Type B pancreatic cell (in vitro differentiated cells): ENCODE measurements around the gene COL23A1. TPM values are rescaled to one million over a fixed set of nuclear protein-coding genes. Genes with fewer than 3 reads are reported as not detected.

Source experiments
- DNase-seq: peaks from one replicate; pipeline ENCODE4 v3.0.0; 2021; ENCODE audit warnings: mixed read lengths; ENCODE audit not compliant: unreplicated experiment; ENCODE audit errors: extremely low spot score
- H3K27ac Mint-ChIP-seq: 2 replicates; pipeline ENCODE4 v1.8.0; 2021; ENCODE audit warnings: mild to moderate bottlenecking, mixed read lengths
- H3K27me3 Mint-ChIP-seq: 2 replicates; pipeline ENCODE4 v1.8.0; 2021; ENCODE audit warnings: mixed read lengths
- H3K36me3 Mint-ChIP-seq: 2 replicates; pipeline ENCODE4 v1.8.0; 2021; ENCODE audit warnings: mixed read lengths
- H3K4me1 Mint-ChIP-seq: one replicate; pipeline ENCODE4 v1.8.0; 2021; ENCODE audit warnings: mixed read lengths; ENCODE audit not compliant: unreplicated experiment
- H3K4me3 Mint-ChIP-seq: 2 replicates; pipeline ENCODE4 v1.8.0; 2021; ENCODE audit warnings: mild to moderate bottlenecking, mixed read lengths
- H3K9me3 Mint-ChIP-seq: 2 replicates; pipeline ENCODE4 v1.8.0; 2021; ENCODE audit warnings: mixed read lengths
- total RNA-seq: library from RNA; stranded (reverse); gene quantifications from 2 replicates; pipeline ENCODE4 v1.2.1, GENCODE V29; 2021; ENCODE audit warnings: low replicate concordance
- TF ChIP-seq, protein P1 (sequence below): fragments of 200-600 bp; sonication (generic); conservative IDR thresholded peaks from 2 replicates; pipeline ENCODE4 v1.5.0; 2021; ENCODE audit warnings: antibody characterized with exemption, mild to moderate bottlenecking

Gene COL23A1
- total RNA-seq, 1 donor from 2014 or later = 15.5 TPM

DNA sequence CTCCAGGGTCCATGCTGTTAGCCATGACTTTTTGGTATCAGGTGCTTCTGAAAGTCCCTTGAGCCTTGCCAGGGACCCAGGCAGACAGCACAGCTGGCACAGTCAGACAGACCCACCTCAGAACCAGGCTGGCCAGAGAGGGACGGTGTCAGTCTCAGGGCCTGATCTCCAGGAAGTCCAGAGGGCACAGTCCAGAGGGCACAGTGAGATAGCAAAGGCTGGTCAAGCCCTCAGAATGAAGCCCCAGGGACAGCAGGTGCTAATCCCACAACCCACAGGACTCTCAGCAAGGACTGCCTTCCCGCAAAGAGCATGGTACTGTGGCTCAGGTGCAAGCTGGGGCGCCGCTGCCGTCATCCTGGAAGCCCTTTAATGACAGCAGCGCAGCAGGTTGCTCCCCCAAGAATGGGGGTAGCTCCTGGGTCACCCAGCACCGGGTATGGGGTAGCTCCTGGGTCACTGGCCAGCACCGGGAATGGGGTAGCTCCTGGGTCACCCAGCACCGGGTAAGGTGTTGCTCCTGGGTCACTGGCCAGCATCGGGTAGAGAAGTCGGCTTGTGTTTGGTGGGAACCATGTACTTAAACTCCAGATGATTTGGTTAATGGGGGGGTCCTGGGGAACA lies 252.0 kb downstream of the COL23A1 start:
- DNase-seq = no peak
- Mint-ChIP-seq H3K27me3 (peaks cover 10% of the 10 kb centered on the region), H3K4me3 (no peak overlapping the region), H3K4me1 (peaks cover 28% of the 10 kb centered on the region), H3K9me3 (no peaks in the 10 kb centered on the region), H3K27ac (no peak overlapping the region), H3K36me3 (no peaks in the 10 kb centered on the region)
- TF ChIP-seq, protein P1, sequence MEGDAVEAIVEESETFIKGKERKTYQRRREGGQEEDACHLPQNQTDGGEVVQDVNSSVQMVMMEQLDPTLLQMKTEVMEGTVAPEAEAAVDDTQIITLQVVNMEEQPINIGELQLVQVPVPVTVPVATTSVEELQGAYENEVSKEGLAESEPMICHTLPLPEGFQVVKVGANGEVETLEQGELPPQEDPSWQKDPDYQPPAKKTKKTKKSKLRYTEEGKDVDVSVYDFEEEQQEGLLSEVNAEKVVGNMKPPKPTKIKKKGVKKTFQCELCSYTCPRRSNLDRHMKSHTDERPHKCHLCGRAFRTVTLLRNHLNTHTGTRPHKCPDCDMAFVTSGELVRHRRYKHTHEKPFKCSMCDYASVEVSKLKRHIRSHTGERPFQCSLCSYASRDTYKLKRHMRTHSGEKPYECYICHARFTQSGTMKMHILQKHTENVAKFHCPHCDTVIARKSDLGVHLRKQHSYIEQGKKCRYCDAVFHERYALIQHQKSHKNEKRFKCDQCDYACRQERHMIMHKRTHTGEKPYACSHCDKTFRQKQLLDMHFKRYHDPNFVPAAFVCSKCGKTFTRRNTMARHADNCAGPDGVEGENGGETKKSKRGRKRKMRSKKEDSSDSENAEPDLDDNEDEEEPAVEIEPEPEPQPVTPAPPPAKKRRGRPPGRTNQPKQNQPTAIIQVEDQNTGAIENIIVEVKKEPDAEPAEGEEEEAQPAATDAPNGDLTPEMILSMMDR = no peak

DNA sequence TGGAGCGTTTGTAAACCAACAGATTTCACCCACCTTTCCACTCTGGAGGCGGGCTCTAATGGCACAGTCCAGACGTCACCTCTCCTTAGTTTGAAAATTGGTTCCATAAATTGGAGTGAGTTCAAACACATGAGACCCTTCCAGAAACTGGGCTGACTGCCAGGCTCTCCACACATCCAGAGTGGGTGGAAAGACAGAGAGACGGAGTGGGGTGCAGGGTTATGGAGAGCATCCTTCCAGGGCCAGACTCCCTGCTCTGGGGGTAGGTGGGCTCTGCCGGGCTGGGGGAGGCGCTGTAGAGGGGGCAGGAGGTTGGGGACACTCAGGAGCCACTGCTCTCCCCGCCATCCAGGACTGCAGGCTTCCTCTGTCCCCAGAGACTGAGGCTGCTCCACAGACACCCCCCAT lies 252.9 kb downstream of the COL23A1 start:
- Mint-ChIP-seq H3K27ac (no peak overlapping the region), H3K9me3 (no peaks in the 10 kb centered on the region), H3K27me3 (peaks cover 10% of the 10 kb centered on the region), H3K4me3 (no peak overlapping the region), H3K36me3 (no peaks in the 10 kb centered on the region), H3K4me1 (peaks cover 27% of the 10 kb centered on the region)
- no peak for DNase-seq
- TF ChIP-seq, protein P1 = no peak

DNA sequence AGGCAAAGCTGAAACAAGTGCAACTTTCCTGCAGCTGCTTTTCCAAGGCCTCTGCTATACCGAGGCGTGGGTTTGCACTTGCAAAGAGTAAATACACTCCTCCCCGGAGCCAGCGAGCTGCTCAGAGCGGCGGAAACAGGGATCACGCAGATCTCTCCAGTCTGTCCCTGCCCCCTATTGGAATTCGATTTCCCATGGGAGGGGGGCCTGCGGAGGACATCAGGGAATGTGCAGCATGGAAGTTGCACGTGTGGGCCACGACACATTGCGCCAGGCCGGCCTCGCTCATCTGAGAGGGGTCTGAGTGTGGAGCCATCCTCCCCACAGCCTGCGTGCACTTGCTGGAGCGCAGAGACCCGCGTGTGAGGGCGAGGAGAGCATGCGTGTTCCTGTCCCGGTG lies 253.3 kb downstream of the COL23A1 start:
- TF ChIP-seq, protein P1 = no peak
- peaks cover 10% of the 10 kb centered on the region for H3K27me3 Mint-ChIP-seq
- no peak overlapping the region for H3K4me3 Mint-ChIP-seq
- H3K36me3 Mint-ChIP-seq = no peaks in the 10 kb centered on the region
- H3K27ac Mint-ChIP-seq = no peak overlapping the region
- DNase-seq = no peak
- peaks cover 25% of the 10 kb centered on the region for H3K4me1 Mint-ChIP-seq
- H3K9me3 Mint-ChIP-seq = no peaks in the 10 kb centered on the region

DNA sequence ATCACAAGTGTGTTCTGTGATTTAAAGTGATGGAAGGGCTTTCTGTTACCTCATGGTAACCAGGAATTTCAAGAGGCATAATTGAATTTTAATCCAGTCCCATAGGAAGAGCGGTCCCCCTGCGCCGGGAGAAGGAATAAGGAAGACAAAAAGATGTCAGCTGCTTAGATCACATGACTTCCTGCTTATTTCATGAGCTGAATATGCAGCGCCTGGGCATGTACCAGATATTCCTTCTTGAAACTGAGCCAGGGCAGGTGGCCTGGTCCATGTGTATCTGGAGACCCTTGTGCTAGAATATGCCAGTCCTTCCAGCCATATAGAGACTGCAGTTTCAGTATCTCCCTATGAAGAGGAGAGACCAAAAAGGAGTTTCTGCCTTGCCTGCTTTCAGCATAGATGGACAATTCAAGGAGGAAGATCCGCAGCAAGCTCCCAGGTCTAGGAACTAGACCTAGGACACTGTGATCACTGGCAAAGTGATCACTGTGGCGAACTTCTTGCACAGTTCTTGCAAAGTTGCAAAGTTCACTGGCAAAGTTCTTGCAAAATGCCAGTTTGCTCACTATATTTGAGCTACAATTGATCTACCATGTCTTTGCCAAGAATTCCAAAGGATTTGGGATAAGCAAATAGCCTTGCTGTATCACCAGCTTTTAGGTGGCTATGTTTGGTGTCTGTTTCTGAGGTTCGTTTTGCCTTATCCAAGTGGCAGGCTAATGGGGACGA lies 254.7 kb downstream of the COL23A1 start:
- no peak for DNase-seq
- H3K9me3 Mint-ChIP-seq = no peaks in the 10 kb centered on the region
- TF ChIP-seq, protein P1 = no peak
- H3K27ac Mint-ChIP-seq = no peak overlapping the region
- H3K4me3 Mint-ChIP-seq = no peak overlapping the region
- H3K27me3 Mint-ChIP-seq = peaks cover 13% of the 10 kb centered on the region
- H3K36me3 Mint-ChIP-seq = no peaks in the 10 kb centered on the region
- H3K4me1 Mint-ChIP-seq = peaks cover 33% of the 10 kb centered on the region

DNA sequence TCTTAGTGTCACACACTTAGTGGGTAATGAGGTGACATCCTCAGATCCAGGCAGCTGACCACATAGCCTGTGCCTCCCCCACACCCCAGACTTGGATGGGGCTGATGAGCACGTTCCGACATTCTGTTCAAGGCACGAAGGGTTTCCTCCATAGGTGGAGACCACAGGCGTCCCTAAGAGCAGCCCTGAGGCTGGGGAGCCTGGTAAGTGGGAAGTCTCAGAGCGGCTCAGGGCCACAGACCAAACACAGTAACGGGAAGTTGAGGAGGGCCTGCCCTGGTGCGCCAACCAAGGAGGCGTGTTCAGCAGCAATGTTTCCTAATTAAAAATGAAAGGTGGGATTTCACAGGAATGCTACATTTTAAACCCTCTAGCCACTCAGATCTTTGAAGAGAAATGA lies 255.3 kb downstream of the COL23A1 start:
- TF ChIP-seq, protein P1 = no peak
- Mint-ChIP-seq H3K4me1 (peaks cover 33% of the 10 kb centered on the region), H3K4me3 (no peak overlapping the region), H3K27ac (no peak overlapping the region), H3K9me3 (no peaks in the 10 kb centered on the region), H3K27me3 (peaks cover 11% of the 10 kb centered on the region), H3K36me3 (no peaks in the 10 kb centered on the region)
- DNase-seq = no peak
